ENCODE data around the gene ADORA2B. TPM values are rescaled to one million over a fixed set of nuclear protein-coding genes. Genes with fewer than 3 reads are reported as not detected.

The ADORA2B gene
- total RNA-seq, 1 experiment from 2014 or later: 1.5 TPM

- H3K9me3 Mint-ChIP-seq (ENCODE audit: unreplicated experiment): no peaks in the 10 kb centered on the region
- H3K27me3 ChIP-seq (replicated peaks; ENCODE audit: control insufficient read depth, insufficient read depth, low read length): no peaks in the 10 kb centered on the region
- ChIA-PET POLR2A (no interaction called here), CTCF (no interaction called here)
- H3K36me3 Mint-ChIP-seq (ENCODE audit: insufficient read depth, unreplicated experiment): no peaks in the 10 kb centered on the region
- H3K27me3 Mint-ChIP-seq (ENCODE audit: insufficient read depth, unreplicated experiment): no peaks in the 10 kb centered on the region
- no peak for TF ChIP-seq CTCF (IDR thresholded peaks at IDR 0.05; ENCODE audit: insufficient read depth in 1 of 2, low read depth in 1 of 2, low read length in 1 of 2, severe bottlenecking in 1 of 2, unreplicated experiment in 1 of 2)
- no peaks in the 10 kb centered on the region for H3K9me3 ChIP-seq
- intact Hi-C loops (cut with micrococcal nuclease; ENCODE audit: unreplicated experiment): no loop called here
- H3K4me3 Mint-ChIP-seq (ENCODE audit: unreplicated experiment): no peak overlapping the region
- H3K27ac Mint-ChIP-seq (ENCODE audit: unreplicated experiment): no peak overlapping the region
- no TSS peak for BruUV-seq (replicated peaks)
- no peaks in the 10 kb centered on the region for H3K4me1 ChIP-seq
- DNase-seq: no peak
- no peaks in the 10 kb centered on the region for H3K4me1 Mint-ChIP-seq (ENCODE audit: low read depth, unreplicated experiment)
- H3K4me3 ChIP-seq (ENCODE audit: low read depth, low read length): no peak overlapping the region
- H3K36me3 ChIP-seq (ENCODE audit: control insufficient read depth, insufficient read depth, low read length): no peaks in the 10 kb centered on the region
These were observed 27.9 kb upstream of the ADORA2B start for GRCh38 chr17:15917021-15917437.

- H3K36me3 Mint-ChIP-seq (ENCODE audit: insufficient read depth, unreplicated experiment): no peaks in the 10 kb centered on the region
- intact Hi-C loops (cut with micrococcal nuclease; ENCODE audit: unreplicated experiment): no loop called here
- POLR2A ChIA-PET: no interaction called here
- H3K4me3 Mint-ChIP-seq (ENCODE audit: unreplicated experiment): no peak overlapping the region
- Histone ChIP-seq H3K27me3 (replicated peaks; ENCODE audit: control insufficient read depth, insufficient read depth, low read length) (no peaks in the 10 kb centered on the region), H3K4me3 (ENCODE audit: low read depth, low read length) (no peak overlapping the region), H3K36me3 (ENCODE audit: control insufficient read depth, insufficient read depth, low read length) (no peaks in the 10 kb centered on the region), H3K9me3 (no peaks in the 10 kb centered on the region), H3K4me1 (no peaks in the 10 kb centered on the region)
- H3K27ac Mint-ChIP-seq (ENCODE audit: unreplicated experiment): no peak overlapping the region
- no peak for TF ChIP-seq CTCF (IDR thresholded peaks at IDR 0.05; ENCODE audit: insufficient read depth in 1 of 2, low read depth in 1 of 2, low read length in 1 of 2, severe bottlenecking in 1 of 2, unreplicated experiment in 1 of 2)
- no TSS peak for BruUV-seq (replicated peaks)
- no peak for DNase-seq
- H3K4me1 Mint-ChIP-seq (ENCODE audit: low read depth, unreplicated experiment): no peaks in the 10 kb centered on the region
- H3K9me3 Mint-ChIP-seq (ENCODE audit: unreplicated experiment): no peaks in the 10 kb centered on the region
- CTCF ChIA-PET: no interaction called here
- no peaks in the 10 kb centered on the region for H3K27me3 Mint-ChIP-seq (ENCODE audit: insufficient read depth, unreplicated experiment)
These were observed 27.4 kb upstream of the ADORA2B start for GRCh38 chr17:15917438-15918027.

- no peak for DNase-seq
- POLR2A ChIA-PET: no interaction called here
- Histone ChIP-seq H3K27me3 (replicated peaks; ENCODE audit: control insufficient read depth, insufficient read depth, low read length) (no peaks in the 10 kb centered on the region), H3K36me3 (ENCODE audit: control insufficient read depth, insufficient read depth, low read length) (no peaks in the 10 kb centered on the region), H3K4me1 (no peaks in the 10 kb centered on the region), H3K9me3 (no peaks in the 10 kb centered on the region), H3K4me3 (ENCODE audit: low read depth, low read length) (no peak overlapping the region)
- no peak for TF ChIP-seq CTCF (IDR thresholded peaks at IDR 0.05; ENCODE audit: insufficient read depth in 1 of 2, low read depth in 1 of 2, low read length in 1 of 2, severe bottlenecking in 1 of 2, unreplicated experiment in 1 of 2)
- CTCF ChIA-PET: no interaction called here
- Mint-ChIP-seq H3K9me3 (ENCODE audit: unreplicated experiment) (no peaks in the 10 kb centered on the region), H3K27me3 (ENCODE audit: insufficient read depth, unreplicated experiment) (no peaks in the 10 kb centered on the region), H3K27ac (ENCODE audit: unreplicated experiment) (no peak overlapping the region), H3K4me1 (ENCODE audit: low read depth, unreplicated experiment) (no peaks in the 10 kb centered on the region), H3K36me3 (ENCODE audit: insufficient read depth, unreplicated experiment) (no peaks in the 10 kb centered on the region), H3K4me3 (ENCODE audit: unreplicated experiment) (no peak overlapping the region)
- no TSS peak for BruUV-seq (replicated peaks)
- intact Hi-C loops (cut with micrococcal nuclease; ENCODE audit: unreplicated experiment): no loop called here
These were observed 26.7 kb upstream of the ADORA2B start for GRCh38 chr17:15918261-15918660.
